Stimulated activated CD4-positive, alpha-beta T cell treated with anti-CD3 and anti-CD28 coated beads, Interleukin-2, amount 100 ng/mL, for 24 hours (primary cell): ENCODE results near the gene ANKRD17.

Experiments used
- DNase-seq, 2 donors: peaks; one replicate each; pipeline ENCODE4 v3.0.0-alpha.2; 2020

Gene ANKRD17

GRCh38 chr4:73193155-73193554 is 65.4 kb downstream of the ANKRD17 start:
- no peak for DNase-seq

- no peak for DNase-seq
These were observed 69.3 kb downstream of the ANKRD17 start for GRCh38 chr4:73189274-73189810.

GRCh38 chr4:73187325-73187724 is 71.3 kb downstream of the ANKRD17 start:
- DNase-seq, result no peak

- no peak for DNase-seq
These were observed 72.7 kb downstream of the ANKRD17 start for GRCh38 chr4:73185903-73186302.

GRCh38 chr4:73181231-73181630 is 77.4 kb downstream of the ANKRD17 start:
- DNase-seq, result no peak

- no peak for DNase-seq
These were observed 80.2 kb downstream of the ANKRD17 start for GRCh38 chr4:73178389-73178788.

GRCh38 chr4:73172161-73172560 is 86.4 kb downstream of the ANKRD17 start:
- DNase-seq, result no peak

- DNase-seq, result no peak
These were observed 87.9 kb downstream of the ANKRD17 start for GRCh38 chr4:73170518-73171198.

GRCh38 chr4:73166212-73166611 is 92.4 kb downstream of the ANKRD17 start:
- no peak for DNase-seq

- no peak for DNase-seq
These were observed 96.9 kb downstream of the ANKRD17 start for GRCh38 chr4:73161527-73162185.

- no peak for DNase-seq
These were observed 102.2 kb downstream of the ANKRD17 start for GRCh38 chr4:73156394-73156793.

GRCh38 chr4:73152893-73153292 is 105.7 kb downstream of the ANKRD17 start:
- no peak for DNase-seq

- DNase-seq, result no peak
These were observed 115.5 kb downstream of the ANKRD17 start for GRCh38 chr4:73142995-73143547.

- DNase-seq, result no peak
These were observed 118.6 kb downstream of the ANKRD17 start for GRCh38 chr4:73139991-73140390.

- no peak for DNase-seq
These were observed 119.4 kb downstream of the ANKRD17 start for GRCh38 chr4:73139245-73139644.

GRCh38 chr4:73137121-73137520 is 121.5 kb downstream of the ANKRD17 start:
- DNase-seq, result no peak

- no peak for DNase-seq
These were observed 124.8 kb downstream of the ANKRD17 start for GRCh38 chr4:73133784-73134183.

GRCh38 chr4:73131281-73131680 is 127.3 kb downstream of the ANKRD17 start:
- no peak for DNase-seq

GRCh38 chr4:73129319-73129718 is 129.3 kb downstream of the ANKRD17 start:
- DNase-seq, result no peak

GRCh38 chr4:73127839-73128453 is 130.7 kb downstream of the ANKRD17 start:
- no peak for DNase-seq

- DNase-seq, result no peak
These were observed 149.1 kb downstream of the ANKRD17 start for GRCh38 chr4:73109493-73109892.

- DNase-seq, result no peak
These were observed 153.9 kb downstream of the ANKRD17 start for GRCh38 chr4:73104695-73105094.

GRCh38 chr4:73103799-73104503 is 154.6 kb downstream of the ANKRD17 start:
- no peak for DNase-seq
